IMR-90 (cell line): Measurements from ENCODE around the gene SLC25A46. TPM values are rescaled to one million over a fixed set of nuclear protein-coding genes. Genes with fewer than 3 reads are reported as not detected.
A peak's percentile ranks its signal among the peaks of the same experiment; 100 is the strongest.

ENCODE experiments used
- ATAC-seq: fragments of 200-7000 bp; cut with Tn5 transposase; 2 replicates; pipeline ENCODE4 v1.9.1; 2020; ENCODE audit warnings: low read depth, mild to moderate bottlenecking, moderate library complexity
- BruUV-seq: library from RNA; stranded (reverse); fragments of 400-500 nt; replicated peaks from 2 replicates; lab custom pipeline; 2021; lab: Mats Ljungman, UMichigan
- CTCF ChIA-PET: fragments of 300-600 bp; formaldehyde crosslinking; extraction: SDS; loops from one replicate; lab custom pipeline; 2021; ENCODE audit warnings: antibody characterized with exemption; lab: Yijun Ruan, JAX
- POLR2A ChIA-PET: fragments of 300-600 bp; sonication (Branson Sonifier 250); formaldehyde crosslinking; loops from one replicate; lab custom pipeline; 2022; ENCODE audit warnings: antibody characterized with exemption; ENCODE audit not compliant: unreplicated experiment; lab: Charles Lee
- DNase-seq: peaks from one replicate; pipeline ENCODE4 v3.0.0; 2013
- H2AFZ ChIP-seq: replicated peaks from 2 replicates; pipeline ENCODE3; 2013; ENCODE audit warnings: low read length, mild to moderate bottlenecking; ENCODE audit not compliant: poor library complexity
- H2AK5ac ChIP-seq: 2 replicates; pipeline ENCODE4 v1.6.1; 2013; ENCODE audit warnings: low read depth, low read length, inconsistent platforms
- H2AK9ac ChIP-seq: replicated peaks from 2 replicates; pipeline ENCODE3; 2013; ENCODE audit warnings: mild to moderate bottlenecking, low read depth, low read length, moderate library complexity; ENCODE audit not compliant: poor library complexity
- H2BK120ac ChIP-seq: 2 replicates; pipeline ENCODE4 v1.6.1; 2013; ENCODE audit warnings: low read depth, low read length, inconsistent platforms
- H2BK15ac ChIP-seq: 3 replicates; pipeline ENCODE4 v1.6.1; 2013; ENCODE audit warnings: low read depth, low read length, inconsistent platforms
- H2BK20ac ChIP-seq: 2 replicates; pipeline ENCODE4 v1.6.1; 2013; ENCODE audit warnings: low read depth, mild to moderate bottlenecking, inconsistent platforms, low read length, moderate library complexity
- H2BK5ac ChIP-seq: 2 replicates; pipeline ENCODE4 v1.6.1; 2013; ENCODE audit warnings: mild to moderate bottlenecking, low read depth, low read length, inconsistent platforms; ENCODE audit not compliant: poor library complexity, severe bottlenecking
- H3K14ac ChIP-seq: replicated peaks from 2 replicates; pipeline ENCODE4 v1.6.1; 2013; ENCODE audit warnings: low read depth, low read length, inconsistent platforms
- H3K18ac ChIP-seq: 2 replicates; pipeline ENCODE4 v1.6.1; 2013; ENCODE audit warnings: low read depth, low read length, control low read depth
- H3K23ac ChIP-seq: 2 replicates; pipeline ENCODE4 v1.6.1; 2013; ENCODE audit warnings: low read depth, low read length, inconsistent platforms
- H3K27ac ChIP-seq: 2 replicates; pipeline ENCODE4 v1.5.1; 2013; ENCODE audit warnings: mild to moderate bottlenecking, control low read depth, low read length; ENCODE audit not compliant: insufficient read depth
- H3K27me3 ChIP-seq: 2 replicates; pipeline ENCODE4 v1.6.1; 2013; ENCODE audit warnings: low read length; ENCODE audit not compliant: control insufficient read depth, insufficient read depth
- H3K36me3 ChIP-seq: 2 replicates; pipeline ENCODE4 v1.6.1; 2013; ENCODE audit warnings: low read length, mixed read lengths; ENCODE audit not compliant: control insufficient read depth, insufficient read depth
- H3K4ac ChIP-seq: 2 replicates; pipeline ENCODE4 v1.6.1; 2013; ENCODE audit warnings: low read depth, low read length, inconsistent platforms
- H3K4me1 ChIP-seq: 2 replicates; pipeline ENCODE4 v1.6.1; 2013; ENCODE audit warnings: low read length, mixed read lengths; ENCODE audit not compliant: control insufficient read depth, insufficient read depth
- H3K4me2 ChIP-seq: 2 replicates; pipeline ENCODE4 v1.6.1; 2013; ENCODE audit warnings: low read depth, mild to moderate bottlenecking, control low read depth, low read length, moderate library complexity
- H3K4me3 ChIP-seq: 2 replicates; pipeline ENCODE4 v1.5.1; 2013; ENCODE audit warnings: low read depth, mild to moderate bottlenecking, control low read depth, low read length, moderate library complexity; ENCODE audit not compliant: insufficient read depth
- H3K56ac ChIP-seq: 2 replicates; pipeline ENCODE4 v1.6.1; 2013; ENCODE audit warnings: low read length, inconsistent platforms; ENCODE audit not compliant: insufficient read depth; ENCODE audit errors: extremely low read depth
- H3K79me1 ChIP-seq, 2 experiments: 2 replicates each; pipeline ENCODE4 v1.6.1; 2013; ENCODE audit warnings: low read length in 2 of 2, inconsistent platforms in 1 of 2, low read depth in 1 of 2
- H3K9ac ChIP-seq: 2 replicates; pipeline ENCODE4 v1.6.1; 2013; ENCODE audit warnings: low read depth, low read length, control low read depth
- H3K9me1 ChIP-seq: 2 replicates; pipeline ENCODE4 v1.6.1; 2013; ENCODE audit warnings: low read length, inconsistent platforms; ENCODE audit not compliant: insufficient read depth
- H3K9me3 ChIP-seq: 2 replicates; pipeline ENCODE4 v1.6.1; 2013; ENCODE audit warnings: low read length; ENCODE audit not compliant: control insufficient read depth, insufficient read depth
- H4K20me1 ChIP-seq: 2 replicates; pipeline ENCODE4 v1.6.1; 2013; ENCODE audit warnings: low read length, inconsistent platforms; ENCODE audit not compliant: insufficient read depth
- H4K5ac ChIP-seq: 2 replicates; pipeline ENCODE4 v1.6.1; 2013; ENCODE audit warnings: mild to moderate bottlenecking, low read depth, low read length, control low read depth
- H4K8ac ChIP-seq, 2 experiments: 2 replicates each; pipeline ENCODE4 v1.6.1; 2013; ENCODE audit warnings: low read depth in 2 of 2, low read length in 2 of 2, control low read depth in 1 of 2, inconsistent platforms in 1 of 2
- H4K91ac ChIP-seq: 2 replicates; pipeline ENCODE4 v1.6.1; 2013; ENCODE audit warnings: low read depth, low read length, inconsistent platforms; ENCODE audit not compliant: insufficient read depth
- CEBPB ChIP-seq: IDR thresholded peaks from 2 replicates; pipeline ENCODE4 v1.6.1; 2012; ENCODE audit warnings: low read depth, low read length, improper control_type of control experiment
- FOS ChIP-seq: fragments of 150-350 bp; IDR thresholded peaks from 2 replicates; pipeline ENCODE4 v1.6.1; 2016; ENCODE audit warnings: low read depth, low read length
- MAZ ChIP-seq: IDR thresholded peaks from 2 replicates; pipeline ENCODE4 v1.6.1; 2012; ENCODE audit warnings: low read depth, mild to moderate bottlenecking, low read length, improper control_type of control experiment, moderate library complexity, borderline replicate concordance
- POLR2A ChIP-seq: IDR thresholded peaks from 2 replicates; pipeline ENCODE4 v1.6.1; 2012; ENCODE audit warnings: mild to moderate bottlenecking, low read depth, low read length
- WGBS, 2 experiments: methylation state at CpG; one replicate each; pipeline versions ENCODE4 v1.1.5 to v1.1.7; 2013; ENCODE audit warnings: missing lambda C conversion rate in 2 of 2; ENCODE audit not compliant: insufficient read length in 1 of 2; ENCODE audit errors: extremely low coverage in 2 of 2; 5-methylcytosine and 5-hydroxymethylcytosine counted together
- dilution Hi-C: fragments of 300-500 bp; cut with HindIII; formaldehyde crosslinking; loops from one replicate; pipeline ENCODE4 v1.14.3; 2018; ENCODE audit warnings: low sequenced_read_pairs; ENCODE audit not compliant: unreplicated experiment
- in situ Hi-C: fragments of 300-500 bp; cut with MboI; formaldehyde crosslinking; loops from 3 replicates; pipeline ENCODE4 v1.14.3; 2019; ENCODE audit warnings: low sequenced_read_pairs, inconsistent platforms, mixed read lengths
- intact Hi-C: fragments of 100-400 bp; cut with micrococcal nuclease; formaldehyde crosslinking; loops from 2 replicates; pipeline ENCODE4 v1.10.0; 2022
- polyA plus RNA-seq, 3 experiments: library from polyadenylated mRNA; depleted of rRNA; stranded (reverse); fragments of >200 nt; gene quantifications; 2 replicates each; pipeline ENCODE4 v1.2.3, GENCODE V29; 2012; ENCODE audit warnings: low replicate concordance in 1 of 3
- total RNA-seq: library from RNA; depleted of rRNA; stranded (reverse); fragments of >200 nt; gene quantifications from 2 replicates; pipeline ENCODE4 v1.2.3, GENCODE V29; 2012

SLC25A46 gene
- total and polyA plus RNA-seq, 2 of the 4 experiments (the other 2 are of a cell fraction), result 25.1 to 67.9 TPM

DNA sequence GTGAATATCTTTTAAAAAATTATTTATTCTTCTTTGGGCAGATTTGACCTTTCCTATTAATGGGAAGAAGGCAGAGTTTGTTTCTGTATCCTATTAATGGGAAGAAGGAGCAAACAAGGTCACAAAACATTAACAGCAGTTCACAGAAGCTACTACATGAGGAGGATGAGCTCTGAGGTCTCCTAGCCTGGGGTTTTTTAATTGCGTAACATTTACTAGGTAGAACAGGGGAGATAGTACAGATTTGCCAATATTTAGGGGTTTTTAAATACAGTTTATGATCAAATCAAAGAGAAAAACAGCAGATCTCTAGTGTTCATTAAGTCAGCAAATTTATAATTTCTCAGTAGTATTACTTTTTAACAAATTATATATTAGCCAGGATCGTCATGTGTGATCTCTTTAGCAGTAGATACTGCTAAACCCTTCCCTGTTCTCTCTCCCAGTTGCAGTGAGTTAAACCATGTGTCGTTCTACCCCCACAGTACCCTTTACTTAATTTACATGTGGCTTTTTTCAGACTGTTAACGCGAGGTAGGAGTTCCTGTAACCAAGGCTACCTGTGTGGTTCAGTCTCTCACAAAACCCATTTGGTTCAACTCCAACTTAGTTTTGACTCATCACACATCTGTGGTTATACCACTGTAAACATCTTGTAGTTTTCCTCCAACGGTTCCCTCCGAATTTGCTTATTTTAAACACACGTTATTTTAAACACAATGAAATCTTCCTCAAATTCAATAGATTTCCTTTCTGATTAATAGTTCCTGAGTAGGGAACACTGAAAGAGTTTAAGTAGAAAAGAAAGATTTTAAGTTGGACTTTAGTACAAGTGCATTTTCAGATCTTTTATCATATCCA lies 13.3 kb downstream of the SLC25A46 start:
- Histone ChIP-seq H3K79me1 (peaks cover 9 to 16% of the 10 kb centered on the region in 2 experiments), H3K4me2 (no peak overlapping the region), H3K4me1 (no peaks in the 10 kb centered on the region), H3K27ac (no peak overlapping the region), H2AK9ac (no peak overlapping the region), H3K9me3 (no peaks in the 10 kb centered on the region), H4K91ac (no peak overlapping the region), H3K27me3 (no peaks in the 10 kb centered on the region), H2BK15ac (no peak overlapping the region), H3K36me3 (peaks cover 7% of the 10 kb centered on the region), H3K23ac (no peak overlapping the region), H2BK5ac (no peak overlapping the region), H3K18ac (no peak overlapping the region), H3K14ac (no peak overlapping the region), H2BK120ac (no peak overlapping the region), H2BK20ac (no peak overlapping the region), H4K8ac (no peak overlapping the region), H2AK5ac (no peak overlapping the region), H3K56ac (no peak overlapping the region), H4K20me1 (peaks cover 3% of the 10 kb centered on the region; the same call in 1 of the 2 replicates), H3K9me1 (0 out of 2 replicates have a peak, but pooled peaks cover 4% of the 10 kb centered on the region), H3K9ac (no peak overlapping the region), H4K5ac (no peak overlapping the region), H2AFZ (no peak overlapping the region), H3K4me3 (no peak overlapping the region), H3K4ac (no peak overlapping the region)
- intact Hi-C loops, result loop anchor here (10.0 kb wide), 1 partner anchor 763 kb away; the partner anchor contains the start of gene STARD4
- BruUV-seq, result no TSS peak
- in situ Hi-C loops, result loop anchor here (10.0 to 25.0 kb wide), 3 partner anchors 343 to 1410 kb away; partner anchors contain the start of gene WDR36
- ATAC-seq, result peak; percentile 70
- WGBS, 2 experiments, result 80% methylated on average over 2 of the region's 8 CpGs; no CpG with 5 or more reads in 1 of the 2 experiments
- dilution Hi-C loops, result no loop called here
- ChIA-PET CTCF (no interaction called here), POLR2A (no interaction called here)
- no peak for TF ChIP-seq MAZ
- TF ChIP-seq POLR2A, result no peak
- TF ChIP-seq CEBPB, result peak; percentile 90
- TF ChIP-seq FOS, result peak; percentile 40; the same call in 1 of the 2 replicates
- DNase-seq, result peak; percentile 88
